Measurements from ENCODE around the gene ADD1. TPM values are rescaled to one million over a fixed set of nuclear protein-coding genes. Genes with fewer than 3 reads are reported as not detected.

Gene ADD1
- total RNA-seq, 1 experiment from 2014 or later: 232 TPM

DNA sequence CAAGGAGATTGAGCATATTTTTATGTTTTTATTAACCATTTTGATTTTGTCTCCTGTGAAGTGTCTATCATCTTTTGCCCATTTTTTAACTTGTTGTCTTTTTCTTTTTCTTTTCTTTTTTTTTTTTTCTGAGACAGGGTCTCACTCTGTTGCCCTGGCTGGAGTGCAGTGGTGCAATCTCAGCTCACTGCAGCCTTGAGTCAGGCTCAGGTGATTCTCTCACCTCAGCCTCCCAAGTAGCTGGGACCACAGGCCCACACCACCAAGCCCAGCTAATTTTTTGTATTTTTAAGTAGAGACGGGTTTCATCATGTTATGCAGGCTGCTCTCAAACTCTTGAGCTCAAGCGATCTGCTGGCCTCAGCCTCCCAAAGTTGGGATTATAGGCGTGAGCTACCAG is 4.6 kb upstream of the ADD1 start:
- intact Hi-C loops (cut with micrococcal nuclease; ENCODE audit: unreplicated experiment): no loop called here
- no peaks in the 10 kb centered on the region for H3K9me3 ChIP-seq (ENCODE audit: low read depth, low read length, poor library complexity, severe bottlenecking)
- TF ChIP-seq EZH2 (IDR thresholded peaks at IDR 0.05; ENCODE audit: borderline replicate concordance, low read depth, low read length, poor library complexity, severe bottlenecking): no peak
- TF ChIP-seq, protein P1, sequence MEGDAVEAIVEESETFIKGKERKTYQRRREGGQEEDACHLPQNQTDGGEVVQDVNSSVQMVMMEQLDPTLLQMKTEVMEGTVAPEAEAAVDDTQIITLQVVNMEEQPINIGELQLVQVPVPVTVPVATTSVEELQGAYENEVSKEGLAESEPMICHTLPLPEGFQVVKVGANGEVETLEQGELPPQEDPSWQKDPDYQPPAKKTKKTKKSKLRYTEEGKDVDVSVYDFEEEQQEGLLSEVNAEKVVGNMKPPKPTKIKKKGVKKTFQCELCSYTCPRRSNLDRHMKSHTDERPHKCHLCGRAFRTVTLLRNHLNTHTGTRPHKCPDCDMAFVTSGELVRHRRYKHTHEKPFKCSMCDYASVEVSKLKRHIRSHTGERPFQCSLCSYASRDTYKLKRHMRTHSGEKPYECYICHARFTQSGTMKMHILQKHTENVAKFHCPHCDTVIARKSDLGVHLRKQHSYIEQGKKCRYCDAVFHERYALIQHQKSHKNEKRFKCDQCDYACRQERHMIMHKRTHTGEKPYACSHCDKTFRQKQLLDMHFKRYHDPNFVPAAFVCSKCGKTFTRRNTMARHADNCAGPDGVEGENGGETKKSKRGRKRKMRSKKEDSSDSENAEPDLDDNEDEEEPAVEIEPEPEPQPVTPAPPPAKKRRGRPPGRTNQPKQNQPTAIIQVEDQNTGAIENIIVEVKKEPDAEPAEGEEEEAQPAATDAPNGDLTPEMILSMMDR (conservative IDR thresholded peaks at IDR 0.05; ENCODE audit: low read depth, low read length): no peak
- CTCF ChIA-PET: no interaction called here
- no peak overlapping the region for H3K4me3 ChIP-seq (ENCODE audit: low read depth, low read length, poor library complexity, severe bottlenecking)
- POLR2A ChIA-PET (ENCODE audit: low non-redundant PET): interaction anchor here (0.6 to 0.7 kb wide), 2 partner anchors 23 to 201 kb away, joined by 3 read pairs; no protein-coding TSS in a partner anchor
- DNase-seq (ENCODE audit: low spot score): no peak
- BruUV-seq (replicated peaks): no TSS peak
- H3K4me1 ChIP-seq (ENCODE audit: insufficient read depth, low read length, poor library complexity, severe bottlenecking): peaks cover 27% of the 10 kb centered on the region
- H3K27ac ChIP-seq (ENCODE audit: low read depth, low read length, poor library complexity, severe bottlenecking): no peak overlapping the region
- H3K27me3 ChIP-seq (replicated peaks; ENCODE audit: insufficient read depth, low read depth, low read length, poor library complexity): no peaks in the 10 kb centered on the region
- H3K36me3 ChIP-seq (ENCODE audit: insufficient read depth, low read length, poor library complexity, severe bottlenecking): no peaks in the 10 kb centered on the region

DNA sequence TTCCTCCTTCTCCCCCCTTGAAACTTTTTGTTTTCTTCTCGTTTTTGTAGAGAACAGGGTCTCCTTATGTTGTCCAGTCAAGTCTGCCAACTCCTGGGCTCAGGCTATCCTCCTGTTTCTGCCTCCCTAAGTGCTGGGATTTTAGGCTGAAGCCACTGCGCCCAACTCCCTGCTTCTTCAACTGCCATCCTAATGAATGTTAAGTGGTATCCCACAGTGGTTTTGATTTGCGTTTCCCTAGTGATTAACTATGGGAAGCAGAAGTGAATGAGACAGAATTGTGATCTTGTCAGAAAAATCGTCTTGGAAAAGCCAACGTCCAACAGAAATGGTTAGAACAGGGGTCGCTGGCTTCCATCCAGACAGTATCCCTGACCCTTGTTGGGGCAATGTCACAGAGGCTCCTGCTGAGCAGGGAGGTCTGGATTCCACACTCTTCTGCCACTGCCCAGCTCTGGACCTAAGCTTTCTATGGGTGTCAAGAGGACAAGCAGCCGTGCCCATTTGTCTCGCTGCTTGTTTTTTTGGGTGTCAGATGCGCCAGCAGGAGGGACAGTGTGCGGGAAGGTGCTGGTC is 869 bp upstream of the ADD1 start:
- ChIA-PET CTCF (no interaction called here), POLR2A (ENCODE audit: low non-redundant PET) (interaction anchor here (0.6 kb wide), 2 partner anchors 13 to 50 kb away, joined by 4 to 11 read pairs; partner anchors contain the start of gene SH3BP2)
- Histone ChIP-seq H3K27me3 (replicated peaks; ENCODE audit: insufficient read depth, low read depth, low read length, poor library complexity) (no peaks in the 10 kb centered on the region), H3K9me3 (ENCODE audit: low read depth, low read length, poor library complexity, severe bottlenecking) (no peaks in the 10 kb centered on the region), H3K36me3 (ENCODE audit: insufficient read depth, low read length, poor library complexity, severe bottlenecking) (no peaks in the 10 kb centered on the region), H3K4me1 (ENCODE audit: insufficient read depth, low read length, poor library complexity, severe bottlenecking) (peaks cover 16% of the 10 kb centered on the region), H3K27ac (ENCODE audit: low read depth, low read length, poor library complexity, severe bottlenecking) (peak overlapping the region; percentile 93), H3K4me3 (ENCODE audit: low read depth, low read length, poor library complexity, severe bottlenecking) (peak overlapping the region; percentile 95)
- intact Hi-C loops (cut with micrococcal nuclease; ENCODE audit: unreplicated experiment): no loop called here
- peak; percentile 60 for DNase-seq (ENCODE audit: low spot score)
- BruUV-seq (replicated peaks): TSS peak; percentile 81
- no peak for TF ChIP-seq EZH2 (IDR thresholded peaks at IDR 0.05; ENCODE audit: borderline replicate concordance, low read depth, low read length, poor library complexity, severe bottlenecking)
- TF ChIP-seq, protein P1 (conservative IDR thresholded peaks at IDR 0.05; ENCODE audit: low read depth, low read length): no peak

DNA sequence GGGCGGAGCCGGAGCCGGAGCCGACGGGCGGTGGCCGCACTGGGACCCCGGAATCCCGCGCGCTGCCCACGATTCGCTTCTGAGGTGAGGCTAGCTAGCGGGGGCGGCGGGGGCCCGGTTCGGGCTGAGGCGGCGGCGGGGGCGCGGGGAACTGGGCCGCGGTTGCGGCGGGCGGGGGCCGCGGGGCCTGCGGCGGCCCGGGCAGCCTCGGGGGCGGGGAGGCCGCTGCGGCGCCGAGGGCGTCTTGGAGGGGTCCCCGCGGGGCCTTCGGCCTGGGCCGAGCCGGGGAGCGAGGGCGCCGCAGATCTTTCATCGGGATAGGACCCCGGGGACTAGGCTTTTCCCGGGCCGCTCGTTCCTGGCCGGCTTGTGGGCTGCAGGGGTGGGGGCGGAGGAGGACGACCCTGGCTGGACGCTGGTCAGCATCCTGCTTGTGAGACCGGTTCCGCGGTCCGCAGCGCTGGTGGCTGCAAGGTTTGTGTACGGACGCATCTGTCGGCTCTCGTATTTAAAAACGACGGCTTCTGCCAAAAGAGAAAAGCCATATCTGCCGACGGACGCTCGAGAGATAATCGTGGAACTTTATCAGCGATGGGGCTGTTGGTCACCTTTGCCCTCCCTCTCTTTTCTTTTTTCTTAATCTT is 419 bp downstream of the ADD1 start:
- ChIA-PET CTCF (no interaction called here), POLR2A (ENCODE audit: low non-redundant PET) (no interaction called here)
- Histone ChIP-seq H3K36me3 (ENCODE audit: insufficient read depth, low read length, poor library complexity, severe bottlenecking) (no peaks in the 10 kb centered on the region), H3K9me3 (ENCODE audit: low read depth, low read length, poor library complexity, severe bottlenecking) (no peaks in the 10 kb centered on the region), H3K27ac (ENCODE audit: low read depth, low read length, poor library complexity, severe bottlenecking) (peak overlapping the region; percentile 93), H3K4me3 (ENCODE audit: low read depth, low read length, poor library complexity, severe bottlenecking) (peak overlapping the region; percentile 95), H3K27me3 (replicated peaks; ENCODE audit: insufficient read depth, low read depth, low read length, poor library complexity) (no peaks in the 10 kb centered on the region), H3K4me1 (ENCODE audit: insufficient read depth, low read length, poor library complexity, severe bottlenecking) (peaks cover 10% of the 10 kb centered on the region)
- TF ChIP-seq EZH2 (IDR thresholded peaks at IDR 0.05; ENCODE audit: borderline replicate concordance, low read depth, low read length, poor library complexity, severe bottlenecking): no peak
- TF ChIP-seq, protein P1 (conservative IDR thresholded peaks at IDR 0.05; ENCODE audit: low read depth, low read length): no peak
- intact Hi-C loops (cut with micrococcal nuclease; ENCODE audit: unreplicated experiment): no loop called here
- no peak for DNase-seq (ENCODE audit: low spot score)
- no TSS peak for BruUV-seq (replicated peaks)
